NOMO-1 treated with DMSO at 0.1 percent for 48 hours (cell line): Measurements from ENCODE around the gene HTRA3.
"Not testable (repeated sequence)": the region's sequence is repeated elsewhere in the genome, so short reads cannot be mapped to it uniquely, and the experiment has no call there.

Experiments
- DNase-seq: peaks from one replicate; lab custom pipeline; 2025; ENCODE audit not compliant: unreplicated experiment; lab: John Stamatoyannopoulos, UW

The HTRA3 gene

GRCh38 chr4:8338351-8338961 lies 68.9 kb downstream of the HTRA3 start:
- DNase-seq: peak; percentile 1

GRCh38 chr4:8340781-8341241 lies 71.3 kb downstream of the HTRA3 start:
- no peak for DNase-seq

- DNase-seq: not testable (repeated sequence)
These were observed 71.7 kb downstream of the HTRA3 start for GRCh38 chr4:8341281-8341680.

- DNase-seq: no peak
These were observed 72.1 kb downstream of the HTRA3 start for GRCh38 chr4:8341691-8342090.

GRCh38 chr4:8342651-8343261 lies 73.2 kb downstream of the HTRA3 start:
- no peak for DNase-seq

- DNase-seq: no peak
These were observed 73.9 kb downstream of the HTRA3 start for GRCh38 chr4:8343262-8343966.

- DNase-seq: no peak
These were observed 74.4 kb downstream of the HTRA3 start for GRCh38 chr4:8343967-8344331.

- no peak for DNase-seq
These were observed 74.8 kb downstream of the HTRA3 start for GRCh38 chr4:8344377-8344776.

- DNase-seq: no peak
These were observed 75.7 kb downstream of the HTRA3 start for GRCh38 chr4:8345053-8345945.

GRCh38 chr4:8345946-8346814 lies 76.6 kb downstream of the HTRA3 start:
- DNase-seq: no peak

GRCh38 chr4:8346838-8347605 lies 77.5 kb downstream of the HTRA3 start:
- DNase-seq: no peak

- DNase-seq: no peak
These were observed 78.1 kb downstream of the HTRA3 start for GRCh38 chr4:8347660-8348059.

GRCh38 chr4:8348071-8348470 lies 78.5 kb downstream of the HTRA3 start:
- DNase-seq: peak; percentile 57

GRCh38 chr4:8349236-8349635 lies 79.7 kb downstream of the HTRA3 start:
- DNase-seq: not testable (repeated sequence)

- no peak for DNase-seq
These were observed 80.2 kb downstream of the HTRA3 start for GRCh38 chr4:8349664-8350236.

GRCh38 chr4:8350352-8350751 lies 80.8 kb downstream of the HTRA3 start:
- no peak for DNase-seq

- no peak for DNase-seq
These were observed 81.4 kb downstream of the HTRA3 start for GRCh38 chr4:8350841-8351461.

GRCh38 chr4:8351931-8352367 lies 82.4 kb downstream of the HTRA3 start:
- DNase-seq: no peak
